Measurements from ENCODE around the gene DCAF6.
"Not testable (repeated sequence)": the region's sequence is repeated elsewhere in the genome, so short reads cannot be mapped to it uniquely, and the experiment has no call there.

Gene DCAF6

DNA sequence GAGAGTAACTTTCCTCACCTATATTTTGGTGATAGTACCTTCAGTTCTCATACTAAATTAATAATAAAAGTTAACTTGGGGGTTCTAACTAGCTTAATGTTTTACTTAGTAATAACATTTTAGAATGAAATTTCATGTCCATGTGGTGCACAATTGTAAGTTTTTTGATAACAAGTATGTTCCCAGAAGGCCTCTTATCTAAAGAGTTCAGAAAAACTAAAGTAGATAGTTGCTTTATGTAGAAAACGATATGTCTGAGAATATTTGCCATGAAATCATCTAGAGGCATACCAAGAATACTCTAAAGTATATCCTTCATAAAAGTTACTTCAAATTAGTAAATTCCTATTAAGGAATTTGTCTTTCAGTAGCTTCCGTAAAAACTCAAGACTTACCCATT, 12.4 kb upstream of the DCAF6 start:
- no peak for DNase-seq

DNA sequence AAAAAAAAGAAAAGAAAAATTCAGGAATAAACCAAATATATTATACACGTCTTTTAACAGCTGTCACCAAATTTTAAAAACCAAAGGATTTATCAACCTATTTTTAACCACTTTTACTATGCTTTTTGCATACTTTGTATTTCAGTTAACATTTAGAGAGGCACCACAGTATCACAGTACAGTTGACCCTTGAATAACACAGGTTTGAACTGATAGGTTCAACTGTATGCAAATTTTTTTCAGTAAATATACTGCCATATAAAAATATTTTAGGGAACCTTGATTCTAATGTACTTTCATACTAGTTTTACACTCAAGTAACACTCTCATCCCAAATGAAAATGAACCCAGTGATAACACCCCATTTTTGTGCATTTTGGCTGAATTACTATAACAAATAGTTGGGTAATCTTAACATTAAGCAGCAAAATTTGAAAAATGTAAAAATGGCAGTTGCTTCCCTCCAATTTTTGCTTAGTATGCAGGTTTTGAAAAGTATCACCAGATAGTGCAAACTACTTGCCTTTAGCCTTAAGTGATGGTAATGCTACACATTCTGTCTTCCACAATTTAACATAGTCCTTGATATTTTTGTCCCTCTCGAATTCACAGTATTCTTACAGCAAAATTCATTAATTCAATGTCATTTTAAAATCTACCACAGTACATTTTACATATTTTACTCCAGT, 11.8 kb upstream of the DCAF6 start:
- DNase-seq: no peak

DNA sequence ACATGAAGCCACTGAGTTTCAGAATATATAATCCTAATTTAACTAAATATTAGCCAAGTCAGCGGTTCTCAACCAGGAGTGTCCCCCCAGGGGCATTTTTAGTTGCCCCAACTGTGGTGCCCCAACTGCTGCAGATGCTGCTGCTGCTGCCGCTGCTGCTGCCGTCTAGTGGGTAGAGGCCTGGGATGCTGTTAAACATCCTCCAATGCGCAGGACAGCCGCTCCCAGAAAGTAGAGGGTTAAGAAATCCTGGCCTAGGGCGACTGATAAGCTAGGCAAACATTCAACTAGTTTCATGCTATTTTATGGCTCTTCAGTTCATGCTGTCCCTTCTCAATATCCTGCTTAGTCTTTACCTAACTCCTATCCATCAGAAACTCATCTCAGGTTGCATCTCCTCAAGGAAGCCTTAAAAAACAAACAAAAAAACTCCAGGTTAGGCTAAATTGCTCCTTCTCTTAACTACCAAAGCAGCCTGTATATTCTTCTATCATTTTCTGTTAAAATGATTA, 9.9 kb upstream of the DCAF6 start:
- DNase-seq: no peak

DNA sequence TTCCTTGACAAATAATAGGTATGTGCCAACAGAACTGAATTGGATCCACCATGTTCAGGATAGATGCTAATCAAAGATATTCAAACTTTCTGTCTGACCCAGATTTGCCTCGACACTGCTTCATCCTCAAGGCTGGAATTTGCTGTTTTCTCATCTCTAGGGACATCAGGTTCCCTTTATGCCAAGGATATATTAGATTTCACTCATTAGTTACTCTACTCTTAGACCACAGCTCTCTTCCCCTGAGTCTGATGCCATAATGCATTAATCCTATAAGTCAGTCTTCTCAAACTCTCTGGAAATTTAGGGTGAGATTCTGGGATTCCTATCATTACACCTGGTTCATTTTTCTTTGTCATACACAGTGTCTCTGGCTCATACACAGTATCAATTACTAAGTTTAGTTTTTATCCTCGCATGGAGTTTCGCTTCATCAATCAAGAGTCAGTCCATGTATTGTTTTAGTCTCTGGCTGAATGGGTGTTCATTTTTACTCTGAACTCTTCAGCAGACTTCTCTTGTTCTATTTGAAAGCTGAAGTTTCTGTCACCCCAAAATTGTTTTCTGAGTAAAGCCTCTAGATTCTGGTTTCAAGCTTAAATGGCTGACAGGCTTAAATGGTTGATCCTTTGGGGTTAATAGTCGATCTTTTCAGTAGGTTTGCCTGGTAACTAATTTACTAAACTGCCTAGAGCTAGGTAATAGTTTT, 9.3 kb upstream of the DCAF6 start:
- DNase-seq: no peak

DNA sequence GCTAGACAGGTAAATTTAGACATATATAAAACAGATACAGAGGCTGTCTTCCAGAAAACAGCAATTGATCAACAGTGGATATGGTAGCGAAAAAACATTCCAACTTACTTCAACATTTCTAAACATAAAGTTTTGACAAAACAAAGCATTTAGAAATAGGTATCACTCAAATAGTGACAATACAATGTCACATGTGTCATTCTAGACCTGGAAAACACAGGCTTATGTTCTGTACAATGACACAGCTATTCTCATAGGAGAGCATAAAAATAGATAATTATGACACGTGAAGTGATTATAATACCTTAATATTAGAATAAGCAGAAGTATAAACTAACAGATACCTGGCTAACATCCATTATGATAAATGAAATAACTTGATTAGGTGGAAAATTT, 8.0 kb upstream of the DCAF6 start:
- no peak for DNase-seq

DNA sequence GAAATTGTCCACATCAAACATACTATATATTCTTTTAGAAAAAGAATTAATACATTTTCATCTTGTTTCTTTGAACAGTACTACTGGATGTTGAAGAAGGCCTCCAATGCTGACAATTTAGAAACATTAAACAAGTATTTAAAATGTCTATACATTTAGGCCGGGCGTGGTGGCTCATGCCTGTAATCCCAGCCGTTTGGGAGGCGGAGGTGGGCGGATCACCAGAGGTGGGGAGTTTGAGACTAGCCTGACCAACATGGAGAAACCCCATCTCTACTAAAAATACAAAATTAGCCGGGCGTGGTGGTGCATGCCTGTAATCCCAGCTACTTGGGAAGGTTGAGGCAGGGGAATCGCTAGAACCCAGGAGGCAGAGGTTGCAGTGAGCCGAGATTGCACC, 7.6 kb upstream of the DCAF6 start:
- DNase-seq: not testable (repeated sequence)

DNA sequence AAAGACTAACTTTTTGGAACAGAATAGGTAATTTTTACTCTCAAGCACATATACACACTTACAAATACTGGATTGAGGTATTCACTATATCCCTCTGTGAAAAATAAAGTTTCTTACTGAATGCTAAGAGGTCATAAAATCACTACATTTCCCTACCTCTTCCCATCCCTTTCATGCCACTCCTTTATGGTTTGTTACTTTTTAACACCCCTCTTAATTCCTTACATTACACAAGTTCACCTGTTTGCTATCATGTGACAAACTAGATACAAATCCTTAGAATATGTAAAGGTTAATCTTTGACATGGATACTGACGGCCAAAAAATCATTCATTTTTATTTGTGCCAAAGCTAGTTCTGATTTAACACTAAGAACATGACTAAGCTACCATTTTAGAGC, 6.8 kb upstream of the DCAF6 start:
- no peak for DNase-seq

DNA sequence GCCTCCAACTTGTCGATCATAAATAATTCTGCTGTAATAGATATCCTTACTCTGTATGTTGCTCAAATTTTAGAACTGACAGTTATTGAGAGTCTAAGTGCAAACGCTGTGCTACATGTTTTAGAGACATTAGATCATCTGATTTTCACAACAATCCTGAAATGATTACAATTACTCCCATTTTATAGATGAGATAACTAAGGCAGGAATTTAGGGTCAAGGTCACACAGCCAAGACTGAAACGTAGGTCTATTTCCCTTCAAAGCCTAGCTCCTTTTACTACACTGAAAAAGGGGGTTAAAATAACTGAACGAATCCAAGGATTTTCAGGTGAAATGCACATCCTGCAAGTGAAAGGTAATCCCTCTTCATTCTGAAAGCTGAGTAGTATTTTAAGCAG, 2.7 kb upstream of the DCAF6 start:
- DNase-seq: no peak

DNA sequence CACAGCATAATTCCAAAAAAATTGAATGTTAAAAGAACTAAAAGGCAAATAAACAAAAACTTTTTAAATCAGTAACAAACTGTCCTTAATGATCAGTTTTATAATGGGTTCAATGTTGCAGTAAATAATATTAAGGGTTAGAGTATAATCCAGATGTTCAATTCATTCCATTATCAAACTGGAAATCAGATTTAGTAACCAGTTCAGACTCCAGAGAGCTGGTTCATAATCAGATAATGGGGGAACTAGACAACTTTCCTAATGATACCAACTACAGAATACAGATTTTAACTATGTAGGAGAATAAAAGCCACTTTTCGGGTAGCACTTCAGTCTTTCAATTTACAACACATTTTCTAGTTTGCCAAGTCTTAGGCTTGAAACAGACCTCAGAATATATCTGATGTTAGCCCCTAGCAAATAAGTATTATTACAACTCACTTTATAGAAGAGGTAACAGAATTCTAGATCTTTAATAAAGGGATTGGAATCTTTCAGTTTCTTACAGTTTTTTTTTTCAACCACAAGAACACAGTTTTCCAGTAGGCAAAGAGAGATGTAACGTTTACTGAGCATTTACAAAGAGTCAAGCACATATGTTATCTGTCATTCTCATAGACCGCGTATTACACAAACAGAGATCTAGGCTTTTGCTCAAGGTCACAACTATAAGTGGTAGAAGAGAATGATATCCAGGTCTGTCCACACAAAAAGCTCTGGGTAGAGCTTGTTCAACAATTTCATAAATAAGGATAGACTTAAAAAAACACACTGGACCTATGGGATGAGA, 1.9 kb upstream of the DCAF6 start:
- DNase-seq: no peak

DNA sequence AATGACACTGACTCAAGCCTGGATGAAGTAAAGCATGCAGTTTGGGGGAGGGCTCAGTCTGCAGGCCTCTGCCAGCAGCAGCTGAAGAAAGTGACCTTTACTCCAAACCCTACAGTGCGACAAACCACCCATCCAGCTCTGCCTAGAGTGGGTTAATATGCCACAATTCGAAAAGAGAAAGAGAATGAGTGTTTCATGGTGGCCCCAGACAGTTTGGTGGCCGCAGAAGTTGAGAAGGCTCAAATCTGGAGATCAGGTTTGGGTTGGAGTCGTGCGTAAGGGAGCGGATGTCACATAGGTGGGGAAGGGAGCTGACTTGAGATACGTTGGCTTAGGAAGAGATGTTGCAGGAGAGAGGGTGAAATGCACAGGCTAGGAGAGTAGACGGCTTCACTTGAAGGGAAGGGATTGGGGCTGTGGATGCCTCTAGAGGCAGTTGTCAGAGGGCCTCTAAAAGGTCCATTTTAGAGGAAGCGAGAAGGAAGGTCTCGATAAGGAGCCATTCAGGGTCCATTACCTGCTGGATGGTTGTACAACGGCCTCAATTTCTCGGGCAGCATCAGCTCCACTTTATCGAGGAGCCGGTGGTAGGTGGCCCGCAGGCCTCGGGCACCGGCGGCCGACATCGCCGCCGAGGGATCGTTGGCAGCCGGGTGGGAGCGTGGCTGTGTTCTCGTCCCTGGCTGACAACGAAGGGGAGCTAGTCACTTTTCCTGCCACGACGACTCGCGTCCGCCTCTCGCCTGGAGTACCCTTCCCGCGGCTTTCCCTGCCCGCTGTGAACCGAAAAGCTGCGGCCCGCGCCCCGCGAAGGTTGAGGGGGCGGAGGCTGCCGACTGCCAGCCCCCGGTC, 1.0 kb upstream of the DCAF6 start:
- DNase-seq: peak; percentile 45

DNA sequence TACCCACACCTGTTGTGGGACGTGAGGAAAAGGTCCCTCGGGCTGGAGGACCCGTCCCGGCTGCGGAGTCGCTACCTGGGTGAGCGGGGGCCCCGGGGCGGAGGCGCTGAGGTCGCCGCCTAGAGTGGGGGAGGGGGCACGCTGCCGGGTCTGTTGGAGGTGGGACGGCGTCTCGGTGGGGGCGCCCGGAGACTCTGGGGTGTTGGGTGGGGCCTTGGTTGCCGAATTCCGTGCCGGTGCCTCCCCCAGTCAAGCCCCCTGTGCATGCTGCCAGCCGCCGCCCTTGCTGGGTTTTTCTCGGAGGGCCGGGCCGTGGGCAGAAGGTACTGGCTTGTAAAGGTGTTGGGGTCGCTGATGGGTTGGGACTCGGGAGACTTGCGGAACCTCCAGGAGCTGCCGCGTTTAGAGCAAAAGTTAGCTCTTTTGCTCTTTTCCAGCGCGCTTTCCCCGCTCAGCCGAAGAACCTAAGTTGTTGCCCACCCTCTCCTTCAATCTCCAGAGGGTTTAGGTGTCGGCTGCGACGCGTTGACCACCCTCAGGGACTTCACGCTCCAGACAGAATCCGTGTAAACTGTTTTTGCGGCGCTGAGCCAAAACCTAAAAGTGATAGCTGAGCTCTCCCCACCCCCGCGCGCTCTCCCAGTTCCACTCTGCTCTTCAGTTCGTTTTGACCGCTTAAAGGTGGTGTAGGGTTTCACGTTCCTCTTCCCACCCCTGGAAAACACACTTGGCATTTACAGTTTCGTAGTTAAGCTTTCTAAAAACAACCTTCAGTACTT, 636 bp downstream of the DCAF6 start, which contains the start of gene MPC2:
MPC2 (minus strand) TSS at position 143 of the 779 bp plus-strand sequence. CDS start 1,231 bp downstream, outside the sequence.
- DNase-seq: peak; percentile 79

DNA sequence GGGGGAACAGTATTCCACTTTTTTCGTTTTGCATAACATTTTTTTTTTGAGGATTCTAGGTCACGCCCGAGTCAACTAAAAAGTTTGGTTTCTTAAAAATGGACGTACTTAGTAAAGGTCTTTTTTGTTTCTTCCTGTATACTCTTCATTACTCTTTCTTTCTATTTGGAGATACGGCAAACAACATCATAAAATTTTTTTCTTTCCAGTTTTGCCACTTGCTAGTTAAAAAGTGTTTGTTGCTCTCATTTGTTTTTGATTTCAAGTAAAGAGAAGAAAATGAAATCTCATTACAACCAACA, 1.2 kb downstream of the DCAF6 start:
- DNase-seq: no peak

DNA sequence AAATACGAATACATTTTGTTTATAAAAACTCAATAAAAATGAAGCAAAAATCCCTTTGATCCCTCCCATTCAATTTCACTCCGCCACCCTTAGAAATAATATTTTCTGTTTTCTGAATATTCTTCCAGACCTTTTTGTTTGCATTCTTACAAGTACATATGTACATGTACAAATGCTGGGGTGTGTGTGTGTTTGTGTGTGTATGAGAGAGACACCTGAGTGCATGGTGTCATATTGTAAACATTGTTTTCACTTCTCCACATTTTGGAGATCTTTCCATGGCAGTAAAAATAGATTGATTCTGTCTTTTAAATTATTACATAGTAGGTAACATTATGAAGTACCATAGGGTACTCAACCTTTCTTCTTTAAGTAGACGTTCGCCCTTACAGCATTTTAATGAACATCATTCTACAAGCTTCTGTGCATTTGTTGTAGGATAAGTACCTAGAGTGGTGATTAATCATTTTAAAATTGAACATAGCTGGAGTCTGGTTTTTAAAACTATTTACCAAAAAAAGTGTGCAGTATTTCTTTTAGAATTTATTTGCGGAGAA, 1.7 kb downstream of the DCAF6 start:
- DNase-seq: no peak

DNA sequence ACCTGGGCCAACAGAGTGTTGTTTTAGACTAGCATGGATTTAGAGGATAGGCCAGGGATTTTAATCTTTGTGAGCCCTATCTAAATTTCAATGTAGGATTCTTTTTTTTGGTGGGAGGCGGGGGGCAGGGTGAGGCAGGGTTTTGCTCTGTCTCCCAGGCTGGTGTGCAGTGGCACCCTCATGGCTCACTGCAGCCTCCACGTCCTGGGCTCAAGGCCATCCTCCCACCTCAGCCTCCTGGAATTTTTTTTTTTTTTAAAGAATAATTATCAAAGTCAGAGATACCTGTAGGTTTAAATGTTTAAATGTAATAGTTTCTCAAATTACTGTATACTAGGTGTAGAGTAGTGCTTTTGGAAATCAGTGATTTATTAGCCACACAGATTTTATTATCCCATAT, 3.8 kb downstream of the DCAF6 start:
- no peak for DNase-seq

DNA sequence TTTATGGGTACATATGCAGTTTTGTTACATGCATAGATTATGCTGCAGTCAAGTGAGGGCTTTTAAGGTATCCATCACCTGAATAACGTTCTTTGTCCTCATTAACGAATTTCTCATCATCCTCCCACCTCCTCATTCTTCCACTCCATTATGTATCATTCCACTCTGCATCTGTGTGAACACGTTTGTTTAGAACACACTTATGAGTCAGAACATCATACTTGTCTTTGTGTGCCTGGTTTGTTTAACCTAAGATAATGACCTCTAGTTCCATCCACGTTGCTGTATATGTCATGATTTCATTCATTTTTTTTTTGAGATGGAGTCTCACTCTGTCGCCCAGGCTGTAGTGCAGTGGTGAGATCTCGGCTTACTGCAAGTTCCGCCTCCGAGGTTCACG, 7.1 kb downstream of the DCAF6 start:
- no peak for DNase-seq

DNA sequence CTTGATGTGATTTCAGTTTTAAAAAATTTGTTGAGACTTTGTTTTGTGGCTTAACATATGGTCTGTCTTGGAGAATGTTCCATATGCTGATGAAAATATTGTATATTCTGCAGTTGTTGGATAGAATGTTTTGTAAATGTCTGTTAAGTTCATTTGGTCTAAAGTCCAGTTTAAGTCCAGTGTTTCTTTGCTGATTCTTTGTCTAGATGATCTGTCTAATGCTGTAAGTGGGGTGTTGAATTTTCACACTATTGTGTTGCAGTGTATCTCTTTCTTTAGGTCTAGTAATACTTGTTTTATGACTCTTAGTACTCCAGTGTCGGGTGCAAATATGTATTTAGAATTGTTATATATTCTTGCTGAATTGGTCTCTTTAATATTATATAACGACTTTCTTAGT, 11.2 kb downstream of the DCAF6 start:
- DNase-seq: no peak

DNA sequence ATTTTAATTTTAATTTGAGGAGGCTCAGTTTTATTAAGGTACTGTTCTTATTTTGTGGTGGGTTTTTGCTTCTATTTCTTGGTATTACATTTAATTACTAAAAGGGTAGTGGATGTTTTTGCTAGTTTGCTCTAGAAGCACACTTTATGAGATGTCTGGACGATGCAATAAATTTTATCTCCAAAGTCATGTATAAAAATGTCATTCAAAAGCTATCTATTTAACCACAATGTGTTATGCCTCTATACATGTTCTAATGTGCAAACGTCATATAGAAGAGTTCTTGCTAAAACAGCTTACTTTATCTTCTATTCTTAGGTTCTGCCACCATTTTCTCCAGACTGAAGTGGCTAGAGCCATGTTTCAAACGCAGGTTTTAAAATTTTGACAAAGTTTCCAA, 13.3 kb downstream of the DCAF6 start:
- DNase-seq: no peak

DNA sequence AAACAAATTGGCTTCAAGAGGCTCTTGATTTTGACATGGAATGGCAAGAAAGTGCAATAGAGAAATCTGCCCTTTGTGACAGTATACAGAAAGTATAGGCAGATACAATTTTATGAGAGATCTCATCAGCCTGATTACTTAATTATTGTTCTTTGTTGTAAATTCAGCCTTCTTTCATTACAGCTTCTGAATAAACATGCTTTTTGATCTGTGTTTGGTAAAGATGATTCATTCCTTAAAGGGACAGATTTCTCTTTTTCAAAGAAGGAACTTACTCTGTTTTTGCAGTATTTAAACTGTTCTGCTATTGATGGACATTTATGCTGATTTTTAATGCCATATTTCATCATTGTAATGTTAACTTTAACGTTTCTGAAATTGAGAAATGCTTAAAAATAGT, 14.1 kb downstream of the DCAF6 start:
- DNase-seq: no peak

DNA sequence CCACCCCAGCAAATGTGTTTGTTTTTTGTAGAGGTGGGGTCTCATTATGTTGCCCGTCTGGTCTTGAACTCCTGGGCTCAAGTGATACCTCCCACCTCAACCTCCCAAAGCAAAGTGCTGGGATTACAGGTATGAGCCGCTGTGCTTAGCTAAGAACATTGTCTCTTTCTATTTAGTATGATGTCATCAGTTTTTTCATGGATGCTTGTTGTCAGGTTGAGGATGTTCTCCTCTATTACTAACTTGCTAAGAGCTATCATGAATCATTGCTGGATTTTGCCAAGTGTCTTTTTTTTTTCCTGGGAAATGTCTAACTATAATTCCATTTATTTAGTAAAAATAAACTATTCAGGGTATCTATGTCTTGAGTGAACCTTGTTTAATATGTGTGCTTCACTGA, 19.4 kb downstream of the DCAF6 start:
- no peak for DNase-seq

DNA sequence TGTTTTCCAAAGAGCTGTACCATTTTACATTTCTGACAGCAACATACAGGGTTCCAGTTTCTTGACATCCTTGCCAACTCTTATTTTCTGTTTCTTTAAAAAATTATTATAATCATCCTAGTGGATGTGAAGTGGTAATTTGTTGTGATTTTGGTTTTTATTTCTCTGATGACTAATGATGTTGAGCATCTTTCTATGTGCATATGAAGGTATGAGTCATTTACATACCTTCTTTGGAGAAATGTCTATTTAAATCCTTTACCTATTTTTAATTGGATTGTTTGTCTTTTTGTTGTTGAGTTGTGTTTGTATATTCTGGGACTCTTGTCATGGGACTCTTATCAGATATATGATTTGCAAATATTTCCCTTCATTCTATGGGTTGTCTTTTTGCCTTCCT, 21.2 kb downstream of the DCAF6 start:
- DNase-seq: no peak

DNA sequence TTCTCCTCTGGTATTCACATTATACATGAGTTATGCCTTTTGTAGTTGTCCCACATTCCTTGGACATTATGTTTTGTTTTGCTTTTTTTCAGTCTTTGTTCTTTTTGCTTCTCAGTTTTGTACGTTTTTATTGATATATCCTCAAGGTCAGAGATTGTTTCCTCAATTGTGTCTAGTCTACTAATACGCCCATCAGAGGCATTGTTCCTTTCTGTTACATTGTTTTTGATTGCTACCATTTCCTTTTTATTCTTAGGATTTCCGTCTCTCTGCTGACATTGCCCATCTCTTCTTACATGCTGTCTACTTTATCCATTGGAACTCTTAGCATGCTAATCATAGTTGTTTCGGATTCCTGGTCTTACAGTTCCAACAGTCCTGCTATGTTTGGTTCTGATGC, 28.2 kb downstream of the DCAF6 start:
- no peak for DNase-seq

DNA sequence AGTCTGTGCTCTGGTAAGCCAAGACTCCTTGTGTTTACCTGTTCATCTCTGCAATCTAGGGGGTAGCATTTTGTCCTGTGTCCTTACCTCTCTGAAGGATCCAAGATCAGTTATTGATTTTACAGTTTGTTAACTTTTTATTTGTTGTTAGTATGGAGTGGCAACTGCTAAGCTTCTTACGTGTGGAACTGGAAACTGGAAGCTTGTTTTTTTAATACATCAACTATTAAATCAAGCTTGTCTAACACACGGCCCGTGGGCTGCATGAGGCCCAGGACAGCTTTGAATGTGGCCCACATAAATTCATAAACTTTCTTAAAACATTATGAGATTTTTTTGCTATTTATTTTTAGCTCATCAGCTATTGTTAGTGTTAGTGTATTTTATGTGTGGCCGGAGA, 29.6 kb downstream of the DCAF6 start:
- no peak for DNase-seq

Data from left hindlimb (tissue), 1 donor.